Activated naive CD4-positive, alpha-beta T cell treated with Interleukin-2 at 50 U/mL for 16 hours (primary cell): ENCODE data around the gene SLC5A8.
"Not testable (repeated sequence)": the region's sequence is repeated elsewhere in the genome, so short reads cannot be mapped to it uniquely, and the experiment has no call there.

ENCODE experiments used
- DNase-seq: peaks from one replicate; pipeline ENCODE4 v3.0.0-alpha.2; 2020

Gene SLC5A8

GRCh38 chr12:101168001-101168400 lies 42.0 kb downstream of the SLC5A8 start:
- DNase-seq = no peak

GRCh38 chr12:101166866-101167265 lies 43.2 kb downstream of the SLC5A8 start:
- DNase-seq = no peak

GRCh38 chr12:101165319-101165718 lies 44.7 kb downstream of the SLC5A8 start:
- no peak for DNase-seq

- not testable (repeated sequence) for DNase-seq
These were observed 64.1 kb downstream of the SLC5A8 start for GRCh38 chr12:101145777-101146431.

- no peak for DNase-seq
These were observed 82.4 kb downstream of the SLC5A8 start for GRCh38 chr12:101127521-101128219.

- DNase-seq = no peak
These were observed 92.2 kb downstream of the SLC5A8 start for GRCh38 chr12:101117842-101118241.

- DNase-seq = no peak
These were observed 93.1 kb downstream of the SLC5A8 start for GRCh38 chr12:101116911-101117310.

GRCh38 chr12:101115326-101115725 lies 94.7 kb downstream of the SLC5A8 start:
- no peak for DNase-seq

GRCh38 chr12:101111441-101111840 lies 98.6 kb downstream of the SLC5A8 start:
- no peak for DNase-seq

GRCh38 chr12:101110866-101111265 lies 99.2 kb downstream of the SLC5A8 start:
- DNase-seq = no peak

- DNase-seq = no peak
These were observed 101.9 kb downstream of the SLC5A8 start for GRCh38 chr12:101108130-101108529.

GRCh38 chr12:101107032-101107763 lies 102.8 kb downstream of the SLC5A8 start:
- no peak for DNase-seq
